Stimulated activated naive B cell treated with anti-CD40 and anti-IgM and Interleukin-4, amounts not matched to agents 10 μg/mL and 1 μg/mL and 100 μg/mL, for 72 hours (primary cell): ENCODE data around the gene SIL1.
A peak's percentile ranks its signal among the peaks of the same experiment; 100 is the strongest.
"Not testable (repeated sequence)": the region's sequence is repeated elsewhere in the genome, so short reads cannot be mapped to it uniquely, and the experiment has no call there.

Experiments
- ATAC-seq, 2 donors: fragments of 150-1000 bp; cut with Tn5 transposase; replicated peaks; 2 replicates each; pipeline ENCODE4 v1.10.0; 2021; ENCODE audit warnings: moderate library complexity in 1 of 2
- DNase-seq: peaks from one replicate; pipeline ENCODE4 v3.0.0; 2021
- H3K27ac Mint-ChIP-seq: one replicate; pipeline ENCODE4 v1.8.0; 2022; ENCODE audit warnings: mild to moderate bottlenecking, mixed read lengths
- H3K27me3 Mint-ChIP-seq, 2 donors: one replicate each; pipeline ENCODE4 v1.8.0; 2022; ENCODE audit warnings: mixed read lengths in 2 of 2
- H3K36me3 Mint-ChIP-seq, 2 donors: one replicate each; pipeline ENCODE4 v1.8.0; 2022; ENCODE audit warnings: mixed read lengths in 2 of 2, mild to moderate bottlenecking in 1 of 2
- H3K4me1 Mint-ChIP-seq, 2 donors: one replicate each; pipeline ENCODE4 v1.8.0; 2022; ENCODE audit warnings: mixed read lengths in 2 of 2, mild to moderate bottlenecking in 1 of 2
- H3K4me3 Mint-ChIP-seq, 2 donors: one replicate each; pipeline ENCODE4 v1.8.0; 2022; ENCODE audit warnings: mild to moderate bottlenecking in 2 of 2, mixed read lengths in 2 of 2, moderate library complexity in 1 of 2
- H3K9me3 Mint-ChIP-seq, 2 donors: one replicate each; pipeline ENCODE4 v1.8.0; 2022; ENCODE audit warnings: mixed read lengths in 2 of 2, mild to moderate bottlenecking in 1 of 2

Gene SIL1

DNA sequence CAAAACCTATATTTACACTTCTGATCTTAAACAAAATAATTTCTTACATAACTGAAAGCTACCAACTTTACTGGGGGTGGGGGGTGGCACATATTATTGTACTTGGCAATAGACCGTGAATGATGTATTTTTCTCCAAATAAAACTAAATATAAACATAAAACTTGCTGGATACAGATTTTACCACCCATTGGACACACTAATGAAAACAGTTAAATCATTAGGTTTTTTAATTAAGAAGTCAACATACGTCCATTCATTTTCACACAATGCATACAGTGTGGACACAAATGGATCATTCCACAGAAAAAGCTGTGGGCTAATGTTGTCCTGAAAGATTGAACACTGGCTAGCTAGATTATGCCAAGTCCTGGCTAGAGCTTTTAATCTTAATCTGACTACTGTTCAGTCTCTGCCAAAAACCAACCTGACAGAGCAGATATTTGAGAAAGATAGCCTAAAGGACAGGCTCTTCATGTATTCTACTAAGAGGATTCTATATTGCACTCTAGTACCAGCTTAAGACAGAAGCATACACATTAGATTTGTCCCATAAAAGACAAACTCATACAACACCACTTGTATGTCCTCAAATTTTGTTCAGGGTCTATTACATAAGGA, 118.1 kb downstream of the SIL1 start:
- Mint-ChIP-seq H3K36me3 (peaks cover 3 to 4% of the 10 kb centered on the region in 2 donors), H3K27me3 (no peaks in the 10 kb centered on the region), H3K27ac (no peak overlapping the region), H3K4me1 (peaks cover 5 to 40% of the 10 kb centered on the region in 2 donors), H3K9me3 (peaks cover 0 to 4% of the 10 kb centered on the region in 2 donors), H3K4me3 (no peak overlapping the region)
- no peak for ATAC-seq
- DNase-seq = no peak

- H3K36me3 Mint-ChIP-seq = no peaks in the 10 kb centered on the region
- ATAC-seq (no peak), DNase-seq (no peak)
- no peak overlapping the region for H3K4me3 Mint-ChIP-seq
- no peaks in the 10 kb centered on the region for H3K27me3 Mint-ChIP-seq
- H3K9me3 Mint-ChIP-seq = no peaks in the 10 kb centered on the region
- no peak overlapping the region for H3K27ac Mint-ChIP-seq
- peaks cover 5 to 40% of the 10 kb centered on the region in 2 donors for H3K4me1 Mint-ChIP-seq
Measured at GRCh38 chr5:139079225-139079990, 118.8 kb downstream of the SIL1 start.

- peaks cover 5 to 40% of the 10 kb centered on the region in 2 donors for H3K4me1 Mint-ChIP-seq
- H3K27me3 Mint-ChIP-seq = no peaks in the 10 kb centered on the region
- no peaks in the 10 kb centered on the region for H3K36me3 Mint-ChIP-seq
- DNase-seq = no peak
- ATAC-seq = no peak
- no peak overlapping the region for H3K27ac Mint-ChIP-seq
- H3K4me3 Mint-ChIP-seq = no peak overlapping the region
- H3K9me3 Mint-ChIP-seq = no peaks in the 10 kb centered on the region
Measured at GRCh38 chr5:139078345-139078744, 119.8 kb downstream of the SIL1 start.

DNA sequence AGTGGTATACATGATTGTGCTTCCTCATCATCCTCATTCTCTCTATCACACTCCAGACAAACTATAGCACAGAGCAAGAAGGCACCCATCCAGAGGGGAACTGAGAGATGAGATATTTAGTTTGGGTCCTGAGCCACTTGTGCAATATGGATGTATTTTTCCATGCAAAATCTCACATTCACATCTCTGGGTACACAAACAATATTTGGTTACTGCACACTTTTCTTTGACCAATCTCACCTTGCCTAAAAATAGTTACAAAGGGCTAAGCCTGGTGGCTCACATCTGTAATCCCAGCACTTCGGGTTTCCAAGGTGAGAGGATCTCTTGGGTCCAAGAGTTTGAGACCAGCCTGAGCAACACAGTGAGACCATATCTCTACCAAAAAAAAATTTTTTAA, 120.3 kb downstream of the SIL1 start:
- Mint-ChIP-seq H3K27ac (no peak overlapping the region), H3K4me3 (no peak overlapping the region), H3K4me1 (peaks cover 5 to 40% of the 10 kb centered on the region in 2 donors), H3K27me3 (no peaks in the 10 kb centered on the region), H3K9me3 (no peaks in the 10 kb centered on the region), H3K36me3 (no peaks in the 10 kb centered on the region)
- ATAC-seq (no peak), DNase-seq (no peak)

GRCh38 chr5:139076111-139076510, 122.1 kb downstream of the SIL1 start:
- Mint-ChIP-seq H3K4me3 (no peak overlapping the region), H3K9me3 (no peaks in the 10 kb centered on the region), H3K27ac (no peak overlapping the region), H3K36me3 (no peaks in the 10 kb centered on the region), H3K27me3 (no peaks in the 10 kb centered on the region), H3K4me1 (peaks cover 3 to 24% of the 10 kb centered on the region in 2 donors)
- ATAC-seq (no peak), DNase-seq (no peak)

DNA sequence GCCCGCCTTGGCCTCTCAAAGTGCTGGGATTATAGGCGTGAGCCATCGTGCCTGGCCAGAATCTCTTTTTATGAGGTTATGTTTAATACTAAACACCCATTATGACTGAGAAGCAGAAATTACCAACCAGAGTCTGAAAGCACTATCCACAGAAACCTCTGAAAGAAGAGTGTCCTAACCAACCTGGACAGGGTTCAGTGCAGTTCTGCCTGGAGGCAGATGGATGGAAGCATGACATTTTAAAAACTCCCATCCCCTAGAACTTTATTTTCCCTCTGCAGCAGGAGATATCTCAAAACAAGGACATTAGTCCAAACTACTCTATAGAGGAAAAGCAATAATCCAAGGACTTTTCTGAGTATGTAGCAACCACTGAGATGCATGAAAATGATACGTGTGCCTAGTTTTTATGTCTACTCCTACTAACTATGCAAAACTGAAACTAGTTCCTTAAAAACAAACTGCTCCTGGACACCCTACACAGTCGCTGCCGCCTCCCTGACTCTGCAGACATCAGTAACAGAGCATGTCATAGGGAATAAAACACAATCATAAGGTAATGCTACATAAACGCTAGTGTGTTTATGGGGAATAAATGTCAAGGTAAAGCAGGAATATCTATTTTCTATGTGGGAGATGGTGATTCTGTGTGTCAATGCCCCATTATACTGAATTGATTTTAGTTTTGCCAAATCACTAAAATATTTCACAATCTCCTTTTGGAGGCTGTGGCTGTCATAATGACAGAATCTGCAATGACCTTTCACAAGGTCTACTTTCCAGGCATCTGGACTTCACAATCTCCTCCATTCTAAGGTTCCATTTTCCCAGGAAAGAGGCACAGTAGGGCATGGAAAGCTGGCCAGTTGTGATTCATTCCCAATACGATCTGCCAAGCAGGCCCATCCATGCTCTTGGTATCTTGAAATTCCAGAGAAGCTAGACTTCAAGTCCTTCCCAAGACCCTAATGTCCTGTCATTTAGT, 122.8 kb downstream of the SIL1 start:
- DNase-seq (no peak), ATAC-seq (no peak)
- no peak overlapping the region for H3K4me3 Mint-ChIP-seq
- no peaks in the 10 kb centered on the region for H3K27me3 Mint-ChIP-seq
- H3K36me3 Mint-ChIP-seq = no peaks in the 10 kb centered on the region
- H3K9me3 Mint-ChIP-seq = no peaks in the 10 kb centered on the region
- H3K27ac Mint-ChIP-seq = no peak overlapping the region
- peaks cover 5 to 24% of the 10 kb centered on the region in 2 donors for H3K4me1 Mint-ChIP-seq

GRCh38 chr5:139073956-139074355, 124.2 kb downstream of the SIL1 start:
- peaks cover 2 to 20% of the 10 kb centered on the region in 2 donors for H3K4me1 Mint-ChIP-seq
- not testable (repeated sequence) for DNase-seq, H3K27ac Mint-ChIP-seq, H3K36me3 Mint-ChIP-seq, ATAC-seq, H3K27me3 Mint-ChIP-seq, H3K9me3 Mint-ChIP-seq, H3K4me3 Mint-ChIP-seq

- Mint-ChIP-seq H3K27me3 (no peaks in the 10 kb centered on the region), H3K36me3 (peaks cover 0 to 6% of the 10 kb centered on the region in 2 donors), H3K4me1 (peaks cover 15 to 32% of the 10 kb centered on the region in 2 donors), H3K9me3 (peaks cover 0 to 1% of the 10 kb centered on the region in 2 donors), H3K27ac (peak overlapping the region; percentile 65), H3K4me3 (peak overlapping the region; percentile 25 to 42)
- DNase-seq (no peak), ATAC-seq (peak; percentile 51 to 73)
Measured at GRCh38 chr5:139068494-139069151, 129.5 kb downstream of the SIL1 start.

DNA sequence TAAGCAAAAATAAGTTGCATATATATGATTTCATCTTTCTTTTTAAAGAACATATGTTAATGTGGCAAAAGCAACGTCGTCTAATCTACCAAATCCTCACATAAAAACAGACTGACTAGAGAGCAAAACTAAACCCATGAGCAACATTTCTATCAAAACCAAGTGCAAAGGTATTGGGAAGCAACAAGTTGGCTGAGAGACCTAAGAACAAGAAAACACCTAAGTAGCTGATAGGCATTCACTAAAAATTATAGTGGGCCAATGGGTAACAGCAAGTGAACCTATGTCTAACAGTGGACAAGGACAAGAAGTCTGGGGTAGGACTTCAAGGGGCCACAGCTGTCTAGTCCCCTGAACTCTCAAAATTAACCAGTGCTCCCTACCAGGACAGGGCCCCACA, 130.1 kb downstream of the SIL1 start:
- ATAC-seq (no peak), DNase-seq (no peak)
- Mint-ChIP-seq H3K4me3 (peak overlapping the region; percentile 25 to 42), H3K9me3 (peaks cover 0 to 1% of the 10 kb centered on the region in 2 donors), H3K36me3 (peaks cover 2 to 6% of the 10 kb centered on the region in 2 donors), H3K27me3 (no peaks in the 10 kb centered on the region), H3K4me1 (peaks cover 15 to 32% of the 10 kb centered on the region in 2 donors), H3K27ac (peak overlapping the region; percentile 65)

DNA sequence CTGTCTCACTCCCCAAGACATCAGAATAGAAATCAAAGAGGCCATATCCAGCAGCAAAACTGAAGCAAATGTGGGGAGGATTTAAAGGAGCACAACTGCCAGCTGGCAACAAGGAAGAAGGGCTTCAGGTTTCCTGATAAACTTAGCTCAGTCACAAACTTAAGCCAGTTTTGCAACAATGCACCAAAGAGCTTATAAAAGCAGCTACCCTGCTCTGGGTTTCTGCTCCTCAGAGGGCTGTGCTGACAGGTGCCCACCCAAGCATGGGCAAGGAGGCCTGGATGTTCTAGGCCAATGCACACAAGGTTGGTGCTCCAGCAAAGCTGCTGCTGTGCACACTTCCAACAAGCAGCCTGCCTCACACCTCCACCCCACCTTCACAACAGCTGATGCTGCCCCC, 132.9 kb downstream of the SIL1 start:
- Mint-ChIP-seq H3K27me3 (no peaks in the 10 kb centered on the region), H3K9me3 (peaks cover 0 to 1% of the 10 kb centered on the region in 2 donors), H3K4me3 (no peak overlapping the region)

DNA sequence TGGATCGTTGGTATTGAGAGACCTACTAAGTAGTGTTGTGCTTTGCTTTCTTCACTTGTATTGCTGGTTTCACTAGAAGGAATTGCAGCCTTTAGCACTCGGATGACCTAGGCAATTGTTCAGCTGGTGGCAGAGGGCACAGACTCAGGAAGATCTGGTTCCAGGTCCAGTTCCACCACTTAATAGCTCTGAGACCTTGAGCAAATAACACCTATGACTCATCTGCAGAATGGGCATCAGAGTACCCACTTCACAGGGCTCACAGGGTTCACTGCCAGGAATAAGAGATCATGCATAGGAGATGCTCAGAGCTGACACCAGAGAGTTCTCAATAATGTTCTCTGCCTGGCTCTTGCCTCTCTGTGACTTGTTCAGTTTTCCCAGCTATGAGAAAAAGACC, 133.6 kb downstream of the SIL1 start:
- no peaks in the 10 kb centered on the region for H3K27me3 Mint-ChIP-seq
- H3K4me3 Mint-ChIP-seq = no peak overlapping the region
- peaks cover 16 to 32% of the 10 kb centered on the region in 2 donors for H3K4me1 Mint-ChIP-seq
- ATAC-seq (no peak), DNase-seq (no peak)
- peaks cover 0 to 1% of the 10 kb centered on the region in 2 donors for H3K9me3 Mint-ChIP-seq
- H3K27ac Mint-ChIP-seq = no peak overlapping the region
- peaks cover 2 to 6% of the 10 kb centered on the region in 2 donors for H3K36me3 Mint-ChIP-seq

More for the DNA sequence above, 132.9 kb downstream of the SIL1 start:
- DNase-seq (no peak), ATAC-seq (no peak)
- peaks cover 2 to 6% of the 10 kb centered on the region in 2 donors for H3K36me3 Mint-ChIP-seq
- peaks cover 16 to 32% of the 10 kb centered on the region in 2 donors for H3K4me1 Mint-ChIP-seq
- H3K27ac Mint-ChIP-seq = no peak overlapping the region

- H3K27me3 Mint-ChIP-seq = no peaks in the 10 kb centered on the region
- H3K27ac Mint-ChIP-seq = no peak overlapping the region
- DNase-seq = no peak
- ATAC-seq = no peak
- H3K36me3 Mint-ChIP-seq = peaks cover 4 to 9% of the 10 kb centered on the region in 2 donors
- H3K4me1 Mint-ChIP-seq = peaks cover 16 to 23% of the 10 kb centered on the region in 2 donors
- H3K9me3 Mint-ChIP-seq = peaks cover 0 to 2% of the 10 kb centered on the region in 2 donors
- no peak overlapping the region for H3K4me3 Mint-ChIP-seq
Measured at GRCh38 chr5:139063664-139064054, 134.5 kb downstream of the SIL1 start.

DNA sequence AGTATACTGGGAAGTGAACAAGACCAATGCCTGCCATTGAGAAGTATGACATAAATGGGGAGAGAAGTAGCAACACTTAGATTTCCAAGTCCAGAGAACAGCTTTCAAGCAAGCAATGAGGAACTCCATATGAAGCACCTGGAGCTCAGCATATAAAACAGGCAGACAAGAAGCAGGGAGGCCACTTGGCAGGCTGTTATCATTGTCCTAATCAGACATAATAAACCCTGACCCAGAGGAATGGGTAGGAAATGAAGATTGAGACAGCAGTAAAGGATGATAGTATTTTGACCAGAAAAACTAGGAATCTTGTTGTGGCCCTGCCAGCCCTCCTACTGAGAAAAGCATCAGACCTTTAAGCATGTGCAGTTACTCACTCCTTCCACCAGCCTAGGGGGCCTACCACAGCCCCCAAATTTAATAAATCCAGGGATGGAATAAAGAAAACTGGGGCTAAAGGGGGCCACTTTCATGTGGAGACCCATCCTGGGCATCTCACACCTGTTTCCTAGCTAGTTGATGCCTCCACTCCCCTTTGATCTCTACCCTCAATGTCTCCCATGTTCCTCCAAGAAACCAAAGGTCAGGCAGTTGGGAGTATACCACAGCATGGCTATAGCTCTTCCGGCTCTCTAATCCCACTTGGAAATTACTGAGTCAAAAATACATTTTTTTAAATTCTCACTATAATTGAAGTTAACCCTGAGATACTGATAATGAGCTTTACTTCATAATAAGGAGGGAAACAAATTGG, 135.1 kb downstream of the SIL1 start:
- peaks cover 13 to 17% of the 10 kb centered on the region in 2 donors for H3K4me1 Mint-ChIP-seq
- no peak overlapping the region for H3K4me3 Mint-ChIP-seq
- H3K27me3 Mint-ChIP-seq = no peaks in the 10 kb centered on the region
- DNase-seq = no peak
- H3K9me3 Mint-ChIP-seq = peaks cover 0 to 2% of the 10 kb centered on the region in 2 donors
- peaks cover 4 to 10% of the 10 kb centered on the region in 2 donors for H3K36me3 Mint-ChIP-seq
- no peak for ATAC-seq
- no peak overlapping the region for H3K27ac Mint-ChIP-seq
